HL-60/S4 (cell line): ENCODE results near the gene PDZRN4.
"Not testable (repeated sequence)": the region's sequence is repeated elsewhere in the genome, so short reads cannot be mapped to it uniquely, and the experiment has no call there.

Experiments used
- in situ Hi-C: fragments of 300-500 bp; cut with MboI; formaldehyde crosslinking; loops from 2 replicates; pipeline ENCODE4 v1.14.3; 2022; ENCODE audit warnings: low sequenced_read_pairs

Gene PDZRN4

DNA sequence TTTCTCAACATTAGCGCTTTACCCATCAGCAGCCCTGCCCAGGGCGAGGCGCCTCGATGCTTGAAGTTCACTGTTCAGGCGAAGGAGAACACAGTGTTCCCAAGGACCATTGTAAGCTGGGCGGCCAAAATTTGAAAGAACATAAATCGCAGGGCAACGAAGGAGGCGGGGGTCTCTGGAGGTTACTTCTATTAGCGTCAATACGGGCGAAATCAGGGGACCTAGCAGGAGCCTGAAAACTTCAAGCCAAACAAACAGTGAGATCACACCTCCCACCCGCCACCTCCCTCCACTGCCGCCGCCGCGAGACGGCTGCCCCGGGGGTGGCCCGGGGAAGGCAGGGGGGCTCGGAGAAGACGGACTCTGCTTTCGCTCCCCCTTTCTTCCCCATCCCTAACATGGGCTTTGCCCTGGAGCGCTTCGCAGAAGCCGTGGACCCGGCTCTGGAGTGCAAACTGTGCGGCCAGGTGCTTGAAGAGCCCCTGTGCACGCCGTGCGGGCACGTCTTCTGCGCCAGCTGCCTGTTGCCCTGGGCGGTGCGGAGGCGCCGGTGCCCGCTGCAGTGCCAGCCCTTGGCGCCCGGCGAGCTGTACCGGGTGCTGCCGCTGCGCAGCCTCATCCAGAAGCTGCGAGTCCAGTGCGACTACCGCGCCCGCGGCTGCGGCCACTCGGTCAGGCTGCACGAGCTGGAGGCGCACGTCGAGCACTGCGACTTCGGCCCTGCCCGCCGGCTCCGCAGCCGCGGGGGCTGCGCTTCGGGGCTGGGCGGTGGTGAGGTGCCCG, at the start of gene PDZRN4:
PDZRN4 (plus strand) TSS at position 263 of the 783 bp plus-strand sequence.
- in situ Hi-C loops: no loop called here

DNA sequence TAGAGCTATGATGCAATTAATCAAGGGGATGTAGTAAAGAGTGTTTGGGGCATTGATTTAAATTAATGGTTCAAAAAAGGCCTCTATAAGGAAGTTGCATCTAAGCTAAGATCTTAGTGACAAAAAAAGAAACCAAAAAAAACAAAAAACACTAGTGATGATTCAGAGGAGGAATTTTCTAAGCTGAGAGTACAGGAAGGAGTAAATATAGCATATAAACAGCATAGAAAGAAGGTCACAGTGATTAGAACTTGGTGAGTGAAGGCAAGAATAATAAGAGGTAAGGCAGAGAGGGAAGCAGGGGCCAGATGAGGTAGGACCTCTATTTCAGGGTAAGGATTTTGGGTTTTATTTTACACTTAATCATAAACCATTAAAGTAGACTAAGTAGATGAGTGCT, 48.0 kb upstream of the PDZRN4 start:
- in situ Hi-C loops: no loop called here

GRCh38 chr12:41141104-41141503, 47.0 kb upstream of the PDZRN4 start:
- in situ Hi-C loops: no loop called here

- in situ Hi-C loops: no loop called here
These were observed 45.7 kb upstream of the PDZRN4 start for GRCh38 chr12:41142376-41142775.

DNA sequence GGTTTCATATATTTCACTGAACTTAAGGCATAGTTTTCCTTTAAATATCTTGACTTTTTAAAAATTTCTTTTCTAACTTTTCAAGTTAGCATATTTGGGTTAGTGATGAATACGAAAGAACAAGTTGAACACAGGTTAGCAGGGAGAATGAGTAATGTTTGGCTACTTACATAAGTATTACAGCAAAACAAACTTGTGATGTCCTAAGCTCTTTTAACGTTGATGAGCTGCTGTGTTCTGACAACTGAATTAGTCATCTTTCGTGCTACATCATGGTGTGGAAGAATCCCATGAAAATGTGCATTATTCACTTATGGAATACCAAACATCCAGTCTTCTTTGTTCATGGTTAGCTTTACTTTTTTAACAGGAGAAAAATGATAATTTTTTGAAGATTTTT, 36.3 kb upstream of the PDZRN4 start:
- in situ Hi-C loops: no loop called here

DNA sequence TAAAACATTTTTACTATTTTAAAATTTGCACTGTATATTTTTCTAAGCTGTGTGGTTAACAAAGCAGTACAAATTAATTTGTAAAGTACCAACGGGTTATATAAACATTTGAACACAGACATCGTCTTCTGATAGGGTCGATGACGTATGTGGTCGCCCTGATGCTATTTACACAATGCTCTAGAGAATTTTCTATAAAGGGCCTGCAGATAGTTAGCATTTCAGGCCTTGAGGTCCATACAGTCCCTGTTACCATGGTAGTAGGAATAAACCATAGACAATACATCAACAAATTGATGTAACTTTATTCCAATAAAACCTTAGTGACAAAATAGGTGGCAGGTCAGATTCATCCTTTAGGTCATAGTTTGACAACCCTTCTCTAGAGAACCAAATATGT, 25.7 kb upstream of the PDZRN4 start:
- in situ Hi-C loops: no loop called here

DNA sequence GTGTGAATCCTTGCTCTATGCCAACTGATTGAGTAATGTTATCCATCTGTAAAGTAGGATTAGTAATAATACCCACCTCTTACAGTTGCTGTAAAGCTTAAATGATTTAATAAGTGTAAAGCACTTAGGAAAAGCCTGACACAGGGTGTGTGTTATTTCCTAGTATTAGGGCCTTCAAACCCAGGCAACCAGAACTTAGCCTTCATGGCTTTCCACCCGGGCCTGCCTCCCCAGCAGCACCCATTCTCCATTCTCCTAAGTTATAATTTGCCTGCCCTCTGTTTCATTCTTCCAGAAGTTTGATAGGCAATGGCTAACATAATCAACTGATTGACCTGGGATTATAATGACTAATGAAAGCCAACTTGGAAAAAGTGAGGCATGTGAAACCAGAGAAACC, 20.4 kb upstream of the PDZRN4 start:
- in situ Hi-C loops: no loop called here

DNA sequence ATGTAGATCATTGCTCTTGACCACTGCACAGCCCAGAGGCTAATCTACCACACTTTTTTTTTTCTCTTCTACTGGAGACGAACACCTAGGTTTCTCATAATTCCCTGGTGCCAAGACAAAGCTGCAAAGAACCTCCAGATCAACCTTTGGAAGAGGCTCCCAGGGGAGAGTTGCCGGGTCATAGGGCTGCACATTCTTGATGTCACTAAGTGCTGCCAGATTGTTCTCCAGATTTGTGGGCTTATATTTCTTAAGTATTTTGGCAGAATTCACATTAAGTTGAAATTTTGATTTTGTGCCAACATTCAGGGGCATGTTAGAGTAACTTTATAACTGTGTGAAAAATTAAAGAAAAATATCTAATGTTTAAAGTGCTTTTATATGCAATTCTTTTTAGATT, 13.5 kb upstream of the PDZRN4 start:
- in situ Hi-C loops: no loop called here

DNA sequence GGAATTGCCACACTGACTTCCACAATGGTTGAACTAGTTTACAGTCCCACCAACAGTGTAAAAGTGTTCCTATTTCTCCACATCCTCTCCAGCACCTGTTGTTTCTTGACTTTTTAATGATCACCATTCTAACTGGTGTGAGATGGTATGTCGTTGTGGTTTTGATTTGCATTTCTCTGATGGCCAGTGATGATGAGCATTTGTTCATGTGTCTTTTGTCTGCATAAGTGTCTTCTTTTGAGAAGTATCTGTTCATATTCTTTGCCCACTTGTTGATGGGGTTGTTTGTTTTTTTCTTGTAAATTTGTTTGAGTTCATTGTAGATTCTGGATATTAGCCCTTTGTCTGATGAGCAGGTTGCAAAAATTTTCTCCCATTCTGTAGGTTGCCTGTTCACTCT, 8.6 kb upstream of the PDZRN4 start:
- in situ Hi-C loops: not testable (repeated sequence)

DNA sequence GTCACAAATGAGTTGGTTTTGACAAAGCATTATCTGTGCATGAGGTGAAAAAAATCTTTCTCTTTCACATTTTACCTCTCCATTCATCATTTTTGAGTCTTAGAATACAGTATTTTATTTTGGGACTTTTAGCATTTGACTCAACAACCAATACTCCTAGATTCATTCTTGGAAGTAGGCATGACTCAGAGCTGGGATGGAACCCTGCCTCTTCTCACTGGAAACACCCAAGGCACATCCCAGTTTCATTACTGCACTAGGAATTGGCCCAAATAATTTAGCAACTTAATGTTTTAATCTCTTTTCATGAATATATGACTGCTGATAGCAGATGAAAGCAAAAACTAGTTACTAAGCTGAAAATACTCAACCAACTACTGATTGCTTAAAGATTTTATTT, 3.3 kb upstream of the PDZRN4 start:
- in situ Hi-C loops: no loop called here

DNA sequence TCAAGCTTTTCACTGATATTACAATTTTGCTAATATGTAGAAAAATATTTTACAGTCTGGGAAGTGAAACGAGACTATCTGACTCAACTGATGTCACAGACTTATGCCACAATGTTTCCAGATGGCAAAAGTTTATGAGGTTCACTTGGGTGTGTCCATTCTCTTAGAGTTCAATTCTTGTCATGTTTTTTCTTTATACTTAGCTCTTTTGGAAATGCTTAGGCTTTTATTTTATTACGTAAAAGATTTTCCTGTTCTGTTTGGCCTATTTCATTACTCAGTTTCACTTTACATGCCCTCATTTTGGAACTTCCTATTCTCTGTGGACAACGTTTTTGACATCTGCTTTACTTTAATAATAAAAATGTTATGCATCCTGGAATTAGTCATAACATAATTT, 2.1 kb upstream of the PDZRN4 start:
- in situ Hi-C loops: no loop called here

GRCh38 chr12:41188841-41189394, 798 bp downstream of the PDZRN4 start:
- in situ Hi-C loops: no loop called here

DNA sequence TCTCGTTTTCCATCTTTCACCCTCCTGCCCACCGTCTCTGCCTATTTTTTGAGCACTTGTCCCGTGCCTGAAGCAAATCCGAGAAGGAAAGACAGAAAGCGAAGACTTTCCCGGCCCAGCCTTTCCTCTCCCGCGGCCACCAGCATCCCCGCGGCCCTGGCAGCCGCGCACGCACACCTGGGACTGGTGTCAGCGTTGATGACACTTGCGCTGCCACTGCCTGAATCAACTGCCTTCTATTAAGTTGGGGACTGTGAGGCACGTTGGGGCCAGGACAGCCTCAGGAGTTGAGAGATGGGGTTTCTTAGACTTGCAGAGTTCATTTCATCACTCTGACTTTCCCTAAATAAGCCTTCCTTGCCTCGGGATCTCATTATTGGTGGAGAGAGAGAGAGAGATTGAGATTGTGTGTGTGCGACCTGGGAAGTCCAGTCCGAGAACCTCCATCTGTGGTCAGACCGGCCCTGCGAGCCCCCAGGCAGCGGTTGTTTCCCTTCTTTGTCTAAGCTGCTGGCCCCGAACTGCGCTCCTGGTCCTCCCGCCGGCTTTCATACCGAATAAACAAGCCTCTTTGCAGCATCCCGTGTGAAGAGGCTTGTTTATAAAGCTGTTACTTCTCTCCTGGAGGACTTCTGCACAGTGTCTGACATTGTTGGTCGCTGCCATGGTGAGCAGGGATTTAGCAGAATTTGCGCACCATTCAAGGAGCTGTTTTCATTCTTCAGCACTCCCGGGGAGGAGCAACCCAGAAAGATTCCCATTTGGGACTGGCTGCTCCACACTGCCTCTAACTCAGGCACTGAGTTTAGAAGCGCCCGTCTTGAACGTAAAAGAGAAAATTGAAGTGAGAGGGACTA, 1.5 kb downstream of the PDZRN4 start:
- in situ Hi-C loops: no loop called here

DNA sequence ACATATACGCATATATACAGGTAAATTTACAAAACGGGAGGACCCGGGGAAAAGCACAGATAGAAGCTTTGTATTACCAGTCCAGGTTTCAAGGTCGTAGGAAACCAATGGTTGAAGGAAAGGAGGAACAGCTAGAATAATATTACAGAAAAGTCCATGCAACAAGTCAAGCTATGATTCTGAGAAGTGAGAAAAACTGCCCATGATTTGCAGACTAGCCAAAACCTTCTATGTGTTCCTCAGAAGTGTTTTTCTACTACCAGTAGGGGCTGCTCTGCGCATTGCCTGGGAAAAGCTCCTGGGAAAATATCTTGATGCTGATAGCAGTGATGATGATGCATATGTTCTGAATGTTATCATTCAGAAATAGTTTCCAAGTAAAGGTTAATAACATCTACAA, 2.2 kb downstream of the PDZRN4 start:
- in situ Hi-C loops: no loop called here

DNA sequence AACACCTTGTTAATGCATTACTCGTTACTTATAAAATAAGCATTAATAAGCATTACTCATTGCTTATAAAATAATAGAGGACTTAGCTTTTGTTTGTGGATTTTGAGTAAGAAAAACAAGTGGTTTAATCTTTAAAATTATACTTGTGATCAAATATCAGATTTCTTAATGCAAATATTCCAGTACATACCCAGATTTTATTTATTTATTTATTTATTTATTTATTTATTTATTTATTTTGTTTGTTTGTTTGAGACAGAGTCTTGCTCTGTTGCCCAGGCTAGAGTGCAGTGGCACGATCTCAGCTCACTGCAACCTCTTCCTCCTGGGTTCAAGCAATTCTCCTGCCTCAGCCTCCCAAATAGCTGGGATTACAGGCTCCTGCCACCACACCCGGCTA, 3.4 kb downstream of the PDZRN4 start:
- in situ Hi-C loops: not testable (repeated sequence)

- in situ Hi-C loops: no loop called here
These were observed 5.2 kb downstream of the PDZRN4 start for GRCh38 chr12:41193311-41193710.

DNA sequence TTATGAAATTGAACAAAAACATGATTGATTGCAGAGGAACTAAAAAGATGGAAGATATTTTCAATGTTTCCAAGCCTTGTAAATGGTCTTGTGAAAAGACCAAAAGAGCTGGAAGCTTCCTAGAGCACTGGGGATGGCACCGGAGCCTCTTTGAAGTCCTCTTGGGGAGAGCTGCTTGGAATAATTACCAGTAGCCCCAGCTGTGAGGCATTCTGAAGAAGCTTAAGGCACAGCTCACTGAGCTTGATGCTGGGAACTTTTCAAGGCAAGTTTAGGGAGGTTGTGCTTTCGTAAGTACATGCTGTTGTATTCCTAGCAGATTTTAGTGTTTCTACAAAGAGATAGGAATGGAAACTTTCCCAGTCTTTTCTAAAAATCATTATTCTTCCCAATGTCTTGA, 13.9 kb downstream of the PDZRN4 start:
- in situ Hi-C loops: no loop called here

GRCh38 chr12:41205070-41205709, 17.1 kb downstream of the PDZRN4 start:
- in situ Hi-C loops: no loop called here

- in situ Hi-C loops: no loop called here
These were observed 18.2 kb downstream of the PDZRN4 start for GRCh38 chr12:41206298-41206697.

- in situ Hi-C loops: no loop called here
These were observed 23.3 kb downstream of the PDZRN4 start for GRCh38 chr12:41211448-41211847.

- in situ Hi-C loops: no loop called here
These were observed 24.5 kb downstream of the PDZRN4 start for GRCh38 chr12:41212625-41213024.
